Right lung (tissue), 10 donors: ENCODE data around the gene TERB1. TPM values are rescaled to one million over a fixed set of nuclear protein-coding genes. Genes with fewer than 3 reads are reported as not detected.

Experiments used
- DNase-seq, 2 donors: peaks; one replicate each; pipeline ENCODE4 v3.0.0-alpha.2; 2013
- long read RNA-seq, 8 donors: transcript quantifications; one replicate each; lab custom pipeline, GENCODE V29; 2026
- polyA plus RNA-seq, 5 donors: library from polyadenylated mRNA; unstranded; fragments of 120-200 nt; gene quantifications; one replicate each; pipeline versions ENCODE4 v1.2.1 to v1.2.3, GENCODE V29; 2013; ENCODE audit warnings: inconsistent platforms in 1 of 5, low replicate concordance in 1 of 5; ENCODE audit not compliant: insufficient read length in 5 of 5, insufficient read depth in 1 of 5

TERB1 gene, protein sequence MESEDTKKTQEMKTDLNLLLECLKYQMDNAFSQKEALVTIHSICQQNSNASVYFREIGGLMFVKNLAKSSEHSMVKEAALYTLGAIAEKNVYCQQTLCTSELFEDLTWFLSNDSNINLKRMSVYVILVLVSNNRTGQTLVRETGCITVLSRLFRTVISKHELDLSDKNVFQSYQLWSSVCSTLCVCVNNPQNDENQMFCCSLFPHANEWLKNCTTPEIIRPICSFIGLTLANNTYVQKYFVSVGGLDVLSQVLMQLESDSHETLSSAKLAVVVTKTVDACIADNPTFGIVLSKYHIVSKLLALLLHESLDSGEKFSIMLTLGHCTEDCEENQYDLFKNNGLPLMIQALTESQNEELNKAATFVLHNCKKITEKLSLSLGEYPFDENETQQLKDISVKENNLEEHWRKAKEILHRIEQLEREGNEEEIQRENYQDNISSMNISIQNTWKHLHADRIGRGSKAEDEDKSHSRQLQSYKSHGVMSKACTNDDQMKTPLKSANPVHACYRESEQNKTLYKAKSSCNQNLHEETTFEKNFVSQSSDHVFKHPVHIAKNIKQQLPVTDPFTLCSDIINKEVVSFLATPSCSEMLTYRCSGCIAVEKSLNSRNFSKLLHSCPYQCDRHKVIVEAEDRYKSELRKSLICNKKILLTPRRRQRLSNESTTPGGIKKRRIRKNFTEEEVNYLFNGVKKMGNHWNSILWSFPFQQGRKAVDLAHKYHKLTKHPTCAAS
- polyA plus RNA-seq = under 1 TPM in 3 of 5 donors, not detected in 2; 0.05 to 0.23 (median 0.10) TPM
- long read RNA-seq, donor 1 = 0 reads
- long read RNA-seq, donor 2 = 0 reads
- long read RNA-seq, donor 3 = 0 reads
- long read RNA-seq, donor 4 = 0 reads
- long read RNA-seq, donor 5 = 0 reads
- long read RNA-seq, donor 6 = 0 reads
- long read RNA-seq, donor 7 = 0 reads
- long read RNA-seq, donor 8 = 0 reads

DNA sequence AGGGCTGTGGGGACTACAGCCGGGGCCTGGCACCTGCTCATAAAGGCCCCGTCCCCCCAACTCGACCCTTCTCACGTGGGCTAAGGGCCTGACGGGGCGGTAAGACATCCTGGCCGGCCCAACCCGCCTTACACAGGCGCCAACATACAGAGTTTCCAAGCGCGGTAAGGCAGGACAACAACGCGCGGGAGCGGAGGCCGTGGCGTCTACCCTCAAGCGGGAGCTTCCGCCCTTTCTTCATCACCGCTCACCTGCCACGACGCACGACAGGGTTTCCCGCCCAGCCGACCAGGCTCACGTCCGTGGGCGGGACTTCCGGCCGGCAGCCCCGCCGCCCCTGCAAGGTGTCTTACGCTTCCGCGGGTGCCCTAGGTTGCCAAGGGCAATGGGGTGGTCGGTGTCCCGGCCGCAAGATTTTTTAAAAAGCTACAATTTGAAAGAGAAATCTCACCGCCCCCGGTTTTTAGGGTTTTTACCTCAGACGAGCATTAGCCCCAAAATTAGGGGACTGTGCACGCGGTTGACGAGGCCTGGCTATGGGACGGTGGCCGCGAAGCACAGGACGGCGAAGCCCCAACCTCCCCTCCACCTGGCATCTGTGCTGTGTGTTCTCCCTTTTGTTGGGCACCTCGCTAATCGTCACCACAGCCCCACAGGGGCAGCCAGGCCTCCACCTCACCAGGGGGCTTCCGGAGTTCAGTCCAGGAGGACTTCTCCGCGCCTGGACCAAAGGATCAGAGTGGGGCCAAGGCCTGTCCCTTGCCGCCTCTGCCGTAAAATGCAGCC, at the start of gene TERB1:
Gene TERB1 (minus strand): TSS at position 265 of the 786 bp plus-strand sequence. CDS start 4,786 bp downstream, outside the sequence.
- no peak for DNase-seq

DNA sequence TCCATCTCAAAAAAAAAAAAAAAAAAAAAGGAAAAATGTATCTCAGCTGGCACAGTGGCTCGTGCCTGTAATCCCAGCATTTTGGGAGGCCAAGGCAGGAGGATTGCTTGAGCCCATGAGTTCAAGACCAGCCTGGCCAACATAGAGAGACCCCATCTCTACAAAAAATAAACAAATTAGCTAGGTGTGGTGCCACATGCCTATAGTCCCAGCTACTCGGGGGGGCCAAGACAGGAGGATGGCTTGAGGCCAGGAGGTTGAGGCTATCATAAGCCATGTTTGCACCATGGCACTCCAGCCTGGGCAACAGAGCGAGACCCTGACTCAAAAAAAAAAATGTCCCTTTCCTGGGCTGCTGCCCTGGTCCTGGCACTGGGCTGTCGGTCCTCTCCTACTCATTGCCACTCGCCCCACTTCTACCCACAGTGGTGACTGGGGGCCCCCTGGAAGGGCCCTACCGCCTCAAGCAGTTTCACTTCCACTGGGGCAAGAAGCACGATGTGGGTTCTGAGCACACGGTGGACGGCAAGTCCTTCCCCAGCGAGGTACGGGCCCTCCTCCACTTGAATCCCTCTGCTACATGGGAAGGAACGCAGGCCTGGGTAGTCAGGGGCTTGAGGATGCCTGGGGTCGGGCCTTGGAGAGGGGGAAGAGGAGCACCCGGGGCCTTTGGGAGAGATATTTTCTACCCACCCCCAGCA, 48.9 kb upstream of the TERB1 start:
- no peak for DNase-seq

DNA sequence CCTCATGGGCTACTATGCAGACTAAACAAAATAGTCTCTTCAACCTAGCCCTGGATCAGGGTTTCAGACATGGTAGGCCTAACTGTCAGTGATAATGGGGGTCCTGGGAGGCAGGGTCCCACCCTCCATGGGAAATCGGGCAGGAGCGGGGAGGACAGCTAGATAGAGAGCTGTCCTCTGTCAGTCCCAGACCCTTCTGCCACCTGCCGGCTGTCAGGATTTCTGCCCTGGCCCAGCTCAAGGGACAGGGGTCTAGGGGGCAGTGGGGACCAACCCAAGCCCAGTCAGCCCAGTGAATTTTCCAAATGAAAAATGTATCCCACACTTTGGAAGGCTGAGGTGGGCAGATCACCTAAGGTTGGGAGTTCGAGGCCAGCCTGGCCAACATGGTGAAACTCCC, 48.2 kb upstream of the TERB1 start:
- no peak for DNase-seq

DNA sequence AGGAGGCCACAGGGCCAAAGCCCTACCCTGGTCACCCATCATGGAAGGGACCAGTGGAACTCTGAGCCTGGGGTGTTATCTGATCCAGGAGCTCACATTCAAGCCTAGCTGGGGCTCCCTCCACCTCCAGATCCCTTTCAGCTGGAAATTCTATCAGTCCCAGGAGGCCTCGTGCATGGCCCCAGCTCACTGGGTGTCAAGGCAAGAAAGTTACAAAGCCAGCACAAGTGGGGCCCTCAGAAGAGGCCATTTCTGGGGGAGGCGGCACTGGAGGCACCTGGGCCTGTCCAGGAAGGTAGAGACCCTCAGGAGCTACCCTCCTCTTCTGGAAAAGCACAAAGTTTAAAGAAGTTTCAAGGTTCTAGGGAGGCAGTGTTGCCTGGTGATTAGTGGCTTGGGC, 47.6 kb upstream of the TERB1 start:
- DNase-seq = no peak

DNA sequence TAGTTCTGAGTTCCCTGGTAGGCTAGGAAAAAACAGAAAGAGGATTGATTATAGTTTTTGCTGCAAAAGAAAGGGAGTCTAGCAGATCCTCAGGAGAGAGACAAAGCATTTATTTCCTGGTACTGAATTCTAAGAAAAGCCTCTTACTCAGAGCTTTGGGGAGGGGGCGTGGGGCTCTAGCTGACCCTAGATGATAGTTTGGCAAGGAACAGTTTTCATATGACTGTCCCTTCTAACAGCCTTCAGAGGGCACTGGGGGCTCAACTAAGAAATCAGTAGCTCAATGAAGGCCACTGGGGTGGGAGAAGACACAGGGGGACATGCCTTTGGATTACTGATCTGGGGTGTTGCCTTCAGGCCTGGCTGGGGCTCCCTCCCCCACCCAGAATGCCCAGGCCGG, 46.8 kb upstream of the TERB1 start:
- no peak for DNase-seq

DNA sequence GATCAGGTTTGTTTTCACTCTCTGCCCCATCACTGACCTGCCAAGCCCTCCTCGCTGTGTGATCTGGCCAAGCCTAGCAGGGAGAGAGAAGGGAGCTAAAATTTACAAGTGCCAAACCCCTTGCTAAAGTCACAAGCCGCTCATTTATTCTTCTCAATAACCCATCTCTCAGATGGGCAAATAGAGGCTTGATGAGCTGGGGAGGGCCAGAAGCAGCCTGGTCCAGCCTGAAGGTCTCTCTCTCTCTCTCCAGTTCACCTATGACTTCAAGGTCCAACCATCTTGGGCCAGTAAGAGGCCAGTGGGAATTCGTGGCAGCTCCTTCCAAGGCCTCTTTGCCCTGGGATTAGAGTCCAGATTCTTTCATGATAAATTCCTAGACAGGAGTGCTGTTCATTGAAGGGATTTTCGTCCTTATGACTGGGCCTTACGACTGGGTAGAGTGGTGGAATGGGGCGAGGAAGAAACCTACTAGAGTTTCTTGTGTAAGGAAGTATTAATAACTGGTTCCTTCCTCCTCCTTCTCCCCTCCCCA, 46.2 kb upstream of the TERB1 start:
- no peak for DNase-seq

DNA sequence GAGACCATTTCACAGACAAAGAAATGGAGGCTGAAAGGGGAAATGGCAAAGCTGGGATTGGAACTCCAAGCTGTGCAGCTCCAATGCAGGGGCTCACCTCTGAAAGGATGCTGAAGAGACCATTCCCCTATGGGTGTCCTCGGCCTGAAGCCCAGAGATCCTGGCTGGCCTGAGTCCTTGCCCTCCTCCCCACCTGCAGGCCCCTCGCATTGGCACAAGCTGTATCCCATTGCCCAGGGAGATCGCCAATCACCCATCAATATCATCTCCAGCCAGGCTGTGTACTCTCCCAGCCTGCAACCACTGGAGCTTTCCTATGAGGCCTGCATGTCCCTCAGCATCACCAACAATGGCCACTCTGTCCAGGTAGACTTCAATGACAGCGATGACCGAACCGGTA, 45.4 kb upstream of the TERB1 start:
- DNase-seq = no peak

DNA sequence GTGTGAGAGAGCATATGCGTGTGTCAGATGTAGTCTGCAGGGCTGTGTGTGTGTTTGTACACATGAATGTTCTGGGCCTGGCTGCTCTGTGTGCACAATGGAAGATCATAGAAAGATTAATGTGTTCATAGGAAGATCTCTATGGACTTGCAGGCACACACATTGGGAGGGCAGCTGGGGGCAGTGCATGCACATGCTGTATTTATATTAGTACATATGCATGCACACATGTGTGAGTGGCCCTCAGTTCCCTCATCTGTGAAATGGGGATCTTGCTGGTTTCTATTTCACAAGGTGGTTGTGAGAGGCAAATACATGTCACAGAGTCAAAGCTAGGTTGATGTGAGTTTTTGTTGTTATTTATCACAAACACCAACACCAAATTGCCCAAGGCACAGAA, 44.9 kb upstream of the TERB1 start:
- no peak for DNase-seq

DNA sequence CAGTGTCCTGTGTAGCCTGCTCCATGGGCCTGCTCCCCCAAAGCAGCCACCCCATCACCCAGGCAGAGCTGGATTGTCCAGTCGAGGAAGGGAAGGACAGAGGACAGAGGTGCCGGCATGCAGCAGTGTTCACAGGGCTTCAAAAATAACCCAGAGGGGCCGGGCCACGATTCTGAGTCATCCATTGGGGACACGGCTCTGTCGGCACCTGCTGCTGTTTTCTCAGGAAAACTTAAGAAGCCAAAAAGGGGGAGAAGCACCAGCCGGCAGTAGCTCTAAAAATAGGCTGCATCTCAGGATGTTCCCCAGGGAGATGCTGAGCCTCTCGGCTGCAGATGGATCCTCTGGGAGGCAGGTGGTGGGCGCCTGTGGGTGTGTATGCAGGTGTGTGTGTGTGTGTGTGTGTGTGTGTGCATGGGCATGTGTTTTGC, 44.4 kb upstream of the TERB1 start:
- no peak for DNase-seq

DNA sequence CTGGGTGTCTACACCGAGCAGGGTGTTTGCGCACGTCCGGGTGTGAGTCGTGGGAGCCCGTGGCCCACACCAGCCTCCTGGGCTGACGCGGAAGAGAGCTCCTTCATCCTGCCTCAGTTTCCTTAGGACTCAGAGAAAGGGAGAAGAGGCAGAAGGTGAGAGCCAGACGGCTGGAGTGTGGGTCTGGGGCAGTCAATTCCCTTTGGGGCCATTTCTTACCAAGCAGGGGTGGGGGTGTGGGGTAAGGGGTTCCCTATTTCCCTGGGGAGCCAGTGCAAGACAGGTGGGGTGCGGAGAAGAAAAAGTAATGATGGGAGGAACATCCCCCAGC, 43.7 kb upstream of the TERB1 start:
- DNase-seq = no peak

DNA sequence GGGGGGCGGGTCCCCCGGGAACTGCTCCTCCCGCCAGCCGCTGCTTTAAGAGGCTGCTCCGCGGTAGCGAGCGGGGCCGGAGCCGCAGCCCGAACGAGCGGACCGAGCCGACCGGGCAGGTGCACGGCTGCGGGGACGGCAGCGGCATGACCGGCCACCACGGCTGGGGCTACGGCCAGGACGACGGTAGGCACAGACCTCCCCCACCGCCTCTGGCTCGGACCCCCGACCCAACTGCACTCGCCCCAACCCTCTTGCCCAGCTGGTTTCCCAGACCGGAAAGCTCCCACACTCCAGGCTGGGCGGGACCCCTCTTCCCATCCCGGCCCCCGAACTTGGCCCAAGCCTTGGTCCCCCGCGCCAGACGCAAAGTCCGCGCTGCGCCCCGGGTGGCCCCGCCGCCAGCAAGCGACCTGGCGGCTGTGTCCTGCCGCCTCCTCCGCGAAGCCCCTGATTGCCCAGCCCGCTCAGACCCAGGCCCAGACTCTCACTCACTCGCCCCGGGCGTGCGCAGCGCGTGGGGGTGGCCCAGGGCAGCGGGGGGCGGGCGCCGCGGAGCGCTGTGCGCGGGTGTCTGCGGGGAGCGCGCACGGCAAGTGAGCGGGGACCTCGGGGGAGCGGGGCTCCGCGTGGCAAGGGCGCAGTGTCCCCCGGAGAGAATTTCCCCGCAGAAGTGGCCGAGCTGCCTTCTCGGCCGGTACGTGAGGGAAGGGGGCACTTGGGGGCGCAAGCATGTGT, 43.1 kb upstream of the TERB1 start, which contains the start of gene CA7:
Gene CA7 (plus strand): TSS at position 73 of the 738 bp plus-strand sequence. CDS start 74 bp downstream, at position 147.
- no peak for DNase-seq

DNA sequence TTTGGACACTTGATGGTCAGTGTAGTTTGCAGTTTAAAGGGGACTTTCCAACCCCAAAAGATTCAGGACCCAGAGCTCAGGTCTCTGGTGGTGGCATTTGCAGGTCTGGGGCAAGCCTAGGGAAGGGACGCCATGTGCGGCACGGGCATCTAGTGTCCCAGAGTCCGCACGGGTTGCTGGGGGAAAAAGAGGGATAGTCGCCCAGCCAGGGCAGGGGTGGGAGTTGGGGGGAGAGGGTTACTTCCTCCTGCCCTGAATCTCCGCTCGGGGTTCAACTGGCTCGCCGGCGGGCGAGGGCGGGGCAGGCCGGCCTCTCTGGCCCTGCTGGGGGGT, 42.6 kb upstream of the TERB1 start:
- no peak for DNase-seq

DNA sequence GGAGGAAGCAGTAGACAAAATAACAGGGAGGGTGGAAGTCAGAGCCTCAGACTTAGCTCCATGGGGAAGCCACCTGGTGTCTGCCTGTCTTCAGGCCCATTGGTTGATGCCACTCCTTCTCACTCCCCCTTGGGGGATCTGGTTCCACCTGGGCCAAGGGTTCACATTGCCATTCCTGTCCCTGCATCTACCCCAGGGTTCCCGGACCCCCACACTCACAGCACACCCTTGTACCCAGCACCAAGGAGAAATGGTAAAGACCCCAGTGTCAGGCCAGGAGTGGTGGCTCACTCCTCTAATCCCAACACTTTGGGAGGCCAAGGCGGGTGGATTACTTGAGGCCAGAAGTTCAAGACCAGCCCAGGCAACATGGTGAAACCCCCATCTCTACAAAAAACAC, 41.8 kb upstream of the TERB1 start:
- DNase-seq = no peak

DNA sequence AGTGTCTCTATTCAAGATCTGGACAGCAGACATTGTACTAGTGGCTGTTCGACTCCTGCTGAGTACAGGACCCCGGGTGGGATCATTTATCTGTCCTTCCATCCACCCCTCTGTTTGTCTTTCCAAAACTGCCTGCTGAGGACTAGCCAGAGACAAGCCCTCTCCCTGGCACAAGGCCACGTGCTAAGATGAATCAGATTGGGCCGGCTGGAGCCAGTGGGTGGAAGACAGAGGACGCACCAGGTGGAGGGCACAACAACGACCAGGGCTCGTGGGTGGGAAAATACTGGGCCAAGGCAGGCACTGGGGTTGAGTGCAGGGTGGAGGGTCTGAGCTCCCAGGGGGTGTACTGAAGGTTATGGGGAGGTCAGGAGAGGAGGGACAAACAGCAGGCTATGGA, 41.4 kb upstream of the TERB1 start:
- no peak for DNase-seq

DNA sequence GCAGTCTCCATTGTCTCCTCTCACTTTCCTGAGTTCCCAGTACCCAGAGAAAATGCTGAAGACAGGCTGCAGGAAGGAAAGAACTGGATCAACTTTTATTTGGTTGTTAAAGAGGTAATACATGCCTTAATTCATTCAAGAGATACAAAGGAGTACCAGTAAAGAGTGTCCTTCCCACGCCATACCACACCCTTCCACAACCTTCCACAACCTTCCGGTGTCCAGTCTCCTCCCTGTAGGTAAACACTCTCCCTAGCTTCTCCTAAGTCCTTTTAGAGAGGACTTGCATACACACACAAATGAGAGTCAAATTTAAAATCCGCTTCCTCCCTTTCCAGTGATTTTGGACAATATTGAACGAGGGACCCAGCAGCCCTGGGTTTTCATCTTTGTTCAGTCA, 40.0 kb upstream of the TERB1 start:
- DNase-seq = no peak

DNA sequence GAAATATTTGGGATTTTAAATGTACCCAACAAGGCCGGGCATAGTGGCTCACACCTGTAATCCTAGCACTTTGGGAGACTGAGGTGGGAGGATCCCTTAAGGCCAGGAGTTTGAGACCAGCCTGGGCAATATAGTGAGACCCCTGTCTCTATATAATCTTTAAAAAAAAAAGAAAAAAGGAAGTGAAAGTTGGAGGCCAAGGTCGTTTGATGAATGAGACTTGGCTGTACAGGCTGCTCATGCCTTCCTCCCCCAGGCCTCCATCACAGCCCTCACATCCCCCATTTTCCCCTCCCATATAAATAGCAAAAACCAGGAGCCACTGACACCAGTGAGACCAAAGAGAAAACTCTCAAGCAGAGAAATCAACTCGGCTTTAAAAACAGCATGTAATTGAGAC, 39.5 kb upstream of the TERB1 start:
- DNase-seq = no peak

DNA sequence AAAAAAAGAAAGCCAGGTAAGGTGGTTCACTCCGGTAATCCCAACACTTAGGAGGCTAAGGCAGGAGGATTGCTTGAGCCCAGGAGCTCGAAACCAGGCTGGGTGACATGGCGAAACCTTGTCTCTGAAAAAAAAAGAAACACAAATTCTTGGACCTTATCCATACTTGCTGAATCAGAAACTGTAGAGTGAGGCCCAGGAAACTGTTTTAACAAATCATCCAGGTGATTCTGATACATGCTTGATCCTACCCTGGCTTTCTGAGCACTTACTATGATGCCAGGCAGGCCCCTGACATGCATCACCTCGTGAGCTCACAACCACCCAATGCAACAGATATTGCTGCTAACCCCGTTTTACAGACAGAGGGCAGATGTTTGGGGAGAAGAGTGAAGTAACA, 33.4 kb upstream of the TERB1 start:
- no peak for DNase-seq

DNA sequence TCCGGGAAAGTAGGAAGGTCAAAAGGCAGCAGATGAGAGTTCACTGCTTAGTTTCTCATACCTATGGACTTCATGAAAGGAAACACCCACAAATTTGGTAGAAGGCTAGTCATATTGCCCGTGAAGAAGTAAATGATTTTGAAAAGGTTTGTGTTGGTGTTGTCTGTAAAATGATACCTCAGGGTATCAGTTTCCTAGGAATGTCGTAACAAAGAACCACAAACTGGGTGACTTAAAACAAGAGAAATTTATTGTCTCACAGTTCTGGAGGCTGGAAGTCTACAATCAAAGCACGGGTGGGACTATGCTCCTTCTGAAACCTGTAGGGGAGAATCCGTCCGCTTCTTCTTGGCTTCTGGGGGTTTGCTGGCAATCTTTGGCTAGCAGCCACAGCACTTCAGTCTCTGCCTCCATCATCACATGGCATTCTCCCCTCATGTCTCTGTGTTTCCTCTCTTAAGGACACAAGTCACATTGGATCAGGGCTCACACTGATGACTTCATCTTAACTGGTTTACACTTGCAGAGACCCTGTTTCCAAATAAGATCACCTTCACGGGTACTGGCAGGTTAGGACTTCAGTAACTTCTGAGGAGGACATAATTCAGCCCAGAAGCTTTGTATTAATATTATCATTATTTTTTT, 31.4 kb upstream of the TERB1 start:
- no peak for DNase-seq

DNA sequence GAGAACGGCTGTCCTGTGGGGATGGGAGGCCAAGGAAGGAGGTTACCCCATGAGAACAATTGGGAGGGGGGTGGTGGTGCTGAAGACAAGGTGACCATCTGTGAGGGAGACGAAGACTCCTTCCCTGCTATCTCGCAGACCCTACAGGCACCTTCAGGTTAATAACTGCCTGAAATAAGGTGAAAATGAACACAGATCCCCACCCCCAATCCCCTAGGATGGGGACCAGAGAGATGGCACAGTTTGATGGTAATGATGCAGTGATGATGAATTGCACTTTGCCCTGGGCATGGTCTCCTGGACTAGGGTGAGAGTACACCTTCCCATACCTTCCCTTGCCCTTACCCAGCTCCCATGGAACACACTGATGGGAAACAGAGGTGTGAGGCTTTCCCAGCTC, 30.8 kb upstream of the TERB1 start:
- DNase-seq = no peak
